ENCODE measurements around the gene EGFL8. TPM values are rescaled to one million over a fixed set of nuclear protein-coding genes. Genes with fewer than 3 reads are reported as not detected.

Gene EGFL8
- total and polyA plus RNA-seq, 4 donors = 1.8 to 8.2 (median 1.9) TPM

- Histone ChIP-seq H3K4me3 (ENCODE audit: low read depth in 1 of 3, low read length in 3 of 3) (no peak overlapping the region), H3K9me3 (ENCODE audit: control insufficient read depth in 4 of 4, low read length in 3 of 4) (no peaks in the 10 kb centered on the region), H3K27ac (ENCODE audit: low read depth in 1 of 2, low read length in 2 of 2) (no peak overlapping the region), H3K9ac (ENCODE audit: low read depth in 1 of 2, low read length in 2 of 2) (no peak overlapping the region), H3K27me3 (ENCODE audit: control insufficient read depth in 4 of 4, insufficient read depth in 4 of 4, low read length in 3 of 4) (no peaks in the 10 kb centered on the region), H3K36me3 (ENCODE audit: control insufficient read depth in 4 of 4, insufficient read depth in 3 of 4, low read depth in 1 of 4, low read length in 3 of 4) (no peaks in the 10 kb centered on the region), H3K4me1 (ENCODE audit: control insufficient read depth in 4 of 4, insufficient read depth in 4 of 4, low read length in 3 of 4) (peaks cover 3 to 28% (median 24%) of the 10 kb centered on the region in 4 donors)
- no peak for DNase-seq (ENCODE audit: low spot score)
- WGBS = 85% methylated on average over 14 of the region's 14 CpGs
- TF ChIP-seq HNF4G (IDR thresholded peaks at IDR 0.05) (no peak), JUND (IDR thresholded peaks at IDR 0.05) (no peak), RXRA (IDR thresholded peaks at IDR 0.05) (no peak), NR2F2 (IDR thresholded peaks at IDR 0.05) (no peak), ATF3 (IDR thresholded peaks at IDR 0.05) (no peak), REST (IDR thresholded peaks at IDR 0.05) (no peak), TAF1 (conservative IDR thresholded peaks at IDR 0.05) (no peak), RAD21 (IDR thresholded peaks at IDR 0.05) (no peak), SP1 (IDR thresholded peaks at IDR 0.05) (no peak), HNF4A (conservative IDR thresholded peaks at IDR 0.05) (no peak), EGR1 (IDR thresholded peaks at IDR 0.05; ENCODE audit: low read depth in 2 of 2) (no peak), FOXA2 (IDR thresholded peaks at IDR 0.05) (no peak), YY1 (IDR thresholded peaks at IDR 0.05) (no peak), MAX (IDR thresholded peaks at IDR 0.05) (no peak), CTCF (IDR thresholded peaks at IDR 0.05; ENCODE audit: low read depth, low read length, missing input control) (no peak), ZBTB33 (IDR thresholded peaks at IDR 0.05) (no peak), GABPA (IDR thresholded peaks at IDR 0.05 in 1 of 2, conservative IDR thresholded peaks at IDR 0.05 in 1 of 2) (no peak)
Measured at GRCh38 chr6:32131439-32131948, 32.9 kb upstream of the EGFL8 start.
